Measurements from ENCODE around the gene RIC3. TPM values are rescaled to one million over a fixed set of nuclear protein-coding genes. Genes with fewer than 3 reads are reported as not detected.

The RIC3 gene
- total and polyA plus RNA-seq, 2 donors (not counting 3 experiments of a cell fraction or from before 2014, with no cell fraction given): not detected

DNA sequence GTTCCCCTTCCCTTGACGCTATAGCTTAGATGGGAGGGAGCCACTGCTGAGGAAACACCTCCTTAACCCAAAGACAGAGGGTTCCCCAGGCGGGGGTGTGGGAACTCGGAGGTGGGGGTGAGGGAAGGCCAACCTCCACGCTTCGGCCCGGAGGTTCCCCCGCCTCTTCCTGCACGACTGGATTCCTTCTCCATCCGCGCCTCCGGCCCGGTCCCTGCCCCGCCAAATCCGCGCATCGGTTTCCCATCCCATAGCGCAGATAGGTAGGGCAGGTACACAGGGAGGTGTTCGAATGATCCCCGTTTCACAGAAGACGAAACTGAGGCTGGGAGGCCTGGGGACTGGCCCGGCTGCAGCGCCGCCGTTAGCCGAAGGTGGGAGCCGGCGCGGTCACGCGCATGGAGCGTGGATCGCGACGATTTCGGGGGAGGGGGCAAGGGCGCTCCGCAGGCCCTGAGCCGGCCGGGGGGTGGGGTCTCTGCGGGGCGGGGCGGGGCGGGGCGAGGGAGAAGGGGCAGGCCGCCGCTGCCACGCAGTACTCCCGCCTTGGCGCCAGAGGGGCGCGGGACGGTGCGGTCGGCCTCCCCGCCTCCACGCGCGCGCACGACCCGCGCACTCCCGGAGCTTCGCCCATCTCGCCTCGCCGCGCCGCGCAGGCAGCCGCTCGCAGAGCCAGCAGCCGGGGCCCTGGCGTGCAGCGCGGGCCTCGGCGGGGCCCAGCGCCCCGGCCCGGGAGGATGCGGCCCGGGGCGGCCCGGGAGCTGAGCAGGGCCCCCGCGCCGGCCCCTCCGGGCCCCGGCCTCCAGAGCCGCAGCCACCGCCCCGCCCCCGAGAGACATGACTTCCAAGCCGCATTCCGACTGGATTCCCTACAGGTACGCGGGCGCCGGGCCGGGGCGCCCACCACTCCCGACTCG, 87.9 kb downstream of the RIC3 start, which contains the start of gene TUB:
Gene TUB (plus strand): TSS at position 538 of the 917 bp plus-strand sequence. CDS start 300 bp downstream, at position 838.
- Histone ChIP-seq H3K4me3 (replicated peaks in 1 of 3; ENCODE audit: insufficient read depth in 1 of 3, low read depth in 1 of 3, low read length in 3 of 3) (peak within 1 kb of the TSS in 2 of 3 experiments; percentile 35 to 42), H3K36me3 (ENCODE audit: control insufficient read depth in 2 of 2, extremely low read depth in 1 of 2, insufficient read depth in 2 of 2, low read length in 2 of 2) (no peaks in the 10 kb centered on the region), H3K9ac (replicated peaks; ENCODE audit: extremely low read depth, insufficient read depth, low read length) (no peak within 1 kb of the TSS), H4K20me1 (replicated peaks; ENCODE audit: control insufficient read depth, extremely low read depth, insufficient read depth, low read length) (no peaks in the 10 kb centered on the region), H3K9me3 (replicated peaks; ENCODE audit: control insufficient read depth, insufficient read depth, low read length) (no peaks in the 10 kb centered on the region), H3K4me2 (ENCODE audit: insufficient read depth, low read length) (peak within 1 kb of the TSS; percentile 59), H3K4me1 (ENCODE audit: control insufficient read depth, extremely low read depth, insufficient read depth, low read length) (peaks cover 6% of the 10 kb centered on the region), H3K27ac (ENCODE audit: insufficient read depth, low read depth, low read length) (no peak within 1 kb of the TSS), H3K27me3 (ENCODE audit: control insufficient read depth in 2 of 2, insufficient read depth in 2 of 2, low read length in 2 of 2) (peaks cover 2 to 5% of the 10 kb centered on the region in 2 experiments), H3K79me2 (ENCODE audit: control insufficient read depth, insufficient read depth, low read length) (no peaks in the 10 kb centered on the region), H3K9me1 (replicated peaks; ENCODE audit: control insufficient read depth, extremely low read depth, insufficient read depth, low read length) (no peaks in the 10 kb centered on the region), H2AFZ (ENCODE audit: low read depth, low read length) (peak within 1 kb of the TSS; percentile 74)
- dilution Hi-C loops (cut with MboI; ENCODE audit: extremely low pct_ligation_motif_present, low sequenced_read_pairs) (no loop called here), intact Hi-C loops (cut with micrococcal nuclease) (no loop called here)
- POLR2A ChIA-PET: no interaction called here
- BruUV-seq (replicated peaks): no TSS peak
- TF ChIP-seq EZH2 (IDR thresholded peaks at IDR 0.05; ENCODE audit: borderline replicate concordance, low read depth, low read length, severe bottlenecking): peak; percentile 35
- no peak for TF ChIP-seq MAX (IDR thresholded peaks at IDR 0.05; ENCODE audit: insufficient read depth, insufficient read length)
- TF ChIP-seq GATA2 (IDR thresholded peaks at IDR 0.05; ENCODE audit: insufficient read depth, insufficient read length, low read depth, low read length): no peak
- CTCF ChIA-PET: interaction anchor here (0.8 to 4.1 kb wide), 5 partner anchors 11 to 75 kb away, joined by 3 to 40 read pairs (median 20); no protein-coding TSS in a partner anchor
- DNase-seq (ENCODE audit: low read depth, low spot score): no peak
- no peak for FAIRE-seq

DNA sequence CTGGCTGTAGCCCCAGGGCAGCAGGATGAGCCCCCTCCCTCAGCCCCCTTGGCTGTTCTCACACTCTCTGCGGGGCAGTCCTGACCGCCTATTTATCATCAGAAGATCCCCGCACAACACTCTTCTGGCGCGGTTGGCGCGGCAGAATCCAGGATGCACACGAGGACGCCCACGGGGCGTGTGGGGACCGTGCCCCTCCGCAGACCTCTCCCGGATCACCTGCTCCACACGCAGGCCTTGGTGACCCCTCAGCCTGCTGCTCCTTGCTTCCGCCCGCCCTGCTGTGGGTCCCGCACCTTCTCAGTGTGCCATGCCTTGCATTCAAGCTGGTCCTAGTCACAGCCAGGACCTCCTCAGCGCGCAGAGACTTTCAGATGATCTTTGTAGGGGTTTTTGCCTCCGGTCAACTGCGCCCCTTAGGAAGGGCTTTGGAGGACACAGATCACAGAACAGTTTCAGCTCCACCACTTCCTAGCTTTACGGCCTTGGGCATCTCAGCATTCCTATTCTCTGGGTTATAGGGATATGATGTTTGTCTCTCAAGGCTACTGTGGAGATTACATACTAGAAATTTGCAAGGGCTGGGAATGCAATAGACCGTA, 88.7 kb downstream of the RIC3 start:
- H2AFZ ChIP-seq (ENCODE audit: low read depth, low read length): peak overlapping the region; percentile 74
- H4K20me1 ChIP-seq (replicated peaks; ENCODE audit: control insufficient read depth, extremely low read depth, insufficient read depth, low read length): no peaks in the 10 kb centered on the region
- ChIA-PET POLR2A (no interaction called here), CTCF (interaction anchor here (0.8 to 4.1 kb wide), 6 partner anchors 12 to 74 kb away, joined by 3 to 40 read pairs (median 16); no protein-coding TSS in a partner anchor)
- H3K36me3 ChIP-seq (ENCODE audit: control insufficient read depth in 2 of 2, extremely low read depth in 1 of 2, insufficient read depth in 2 of 2, low read length in 2 of 2): no peaks in the 10 kb centered on the region
- dilution Hi-C loops (cut with MboI; ENCODE audit: extremely low pct_ligation_motif_present, low sequenced_read_pairs) (no loop called here), intact Hi-C loops (cut with micrococcal nuclease) (no loop called here)
- peak overlapping the region in 2 of 3 experiments; percentile 26 to 42 for H3K4me3 ChIP-seq (replicated peaks in 1 of 3; ENCODE audit: insufficient read depth in 1 of 3, low read depth in 1 of 3, low read length in 3 of 3)
- no peaks in the 10 kb centered on the region for H3K79me2 ChIP-seq (ENCODE audit: control insufficient read depth, insufficient read depth, low read length)
- H3K4me1 ChIP-seq (ENCODE audit: control insufficient read depth, extremely low read depth, insufficient read depth, low read length): peaks cover 6% of the 10 kb centered on the region
- BruUV-seq (replicated peaks): no TSS peak
- H3K9me1 ChIP-seq (replicated peaks; ENCODE audit: control insufficient read depth, extremely low read depth, insufficient read depth, low read length): no peaks in the 10 kb centered on the region
- DNase-seq (ENCODE audit: low read depth, low spot score) (no peak), FAIRE-seq (no peak)
- TF ChIP-seq JUN (IDR thresholded peaks at IDR 0.05; ENCODE audit: borderline replicate concordance, insufficient read depth, insufficient read length, low read depth) (no peak), POLR2A (IDR thresholded peaks at IDR 0.05; ENCODE audit: low read depth, low read length) (no peak), MYC (IDR thresholded peaks at IDR 0.05; ENCODE audit: low read depth, low read length) (no peak), GATA2 (IDR thresholded peaks at IDR 0.05; ENCODE audit: insufficient read depth, insufficient read length, low read depth, low read length) (no peak), MAX (IDR thresholded peaks at IDR 0.05; ENCODE audit: insufficient read depth, insufficient read length) (no peak)
- no peak overlapping the region for H3K27ac ChIP-seq (ENCODE audit: insufficient read depth, low read depth, low read length)
- peaks cover 2 to 5% of the 10 kb centered on the region in 2 experiments for H3K27me3 ChIP-seq (ENCODE audit: control insufficient read depth in 2 of 2, insufficient read depth in 2 of 2, low read length in 2 of 2)
- peak overlapping the region; percentile 59 for H3K4me2 ChIP-seq (ENCODE audit: insufficient read depth, low read length)
- H3K9me3 ChIP-seq (replicated peaks; ENCODE audit: control insufficient read depth, insufficient read depth, low read length): no peaks in the 10 kb centered on the region
- no peak overlapping the region for H3K9ac ChIP-seq (replicated peaks; ENCODE audit: extremely low read depth, insufficient read depth, low read length)
